Measurements from ENCODE around the gene TARS2.

- TF ChIP-seq CTCF (conservative IDR thresholded peaks at IDR 0.05; ENCODE audit: low read depth, low read length) (no peak), USF2 (IDR thresholded peaks at IDR 0.05; ENCODE audit: low read depth, low read length) (no peak), POLR2A (IDR thresholded peaks at IDR 0.05; ENCODE audit: low read depth, low read length) (no peak), CEBPB (IDR thresholded peaks at IDR 0.05; ENCODE audit: low read depth, low read length) (no peak), NFE2L2 (IDR thresholded peaks at IDR 0.05; ENCODE audit: low read depth, low read length) (no peak), CHD1 (IDR thresholded peaks at IDR 0.05; ENCODE audit: low read depth, low read length) (no peak), ELK1 (IDR thresholded peaks at IDR 0.05; ENCODE audit: borderline replicate concordance, low read depth, low read length) (no peak), FOS (IDR thresholded peaks at IDR 0.05; ENCODE audit: low read depth, low read length) (no peak), RAD21 (IDR thresholded peaks at IDR 0.05; ENCODE audit: low read length) (no peak), MXI1 (IDR thresholded peaks at IDR 0.05; ENCODE audit: borderline replicate concordance, low read depth, low read length) (no peak)
Measured at GRCh38 chr1:150513351-150513791, 26.2 kb downstream of the TARS2 start.

Measured in IMR-90 (cell line).